AG08395 (cell line): Measurements from ENCODE around the gene ALG13.
"Not testable (repeated sequence)": the region's sequence is repeated elsewhere in the genome, so short reads cannot be mapped to it uniquely, and the experiment has no call there.

Source experiments
- DNase-seq: peaks from one replicate; pipeline ENCODE4 v3.0.0; 2012; ENCODE audit warnings: mixed read lengths, low spot score

The ALG13 gene

DNA sequence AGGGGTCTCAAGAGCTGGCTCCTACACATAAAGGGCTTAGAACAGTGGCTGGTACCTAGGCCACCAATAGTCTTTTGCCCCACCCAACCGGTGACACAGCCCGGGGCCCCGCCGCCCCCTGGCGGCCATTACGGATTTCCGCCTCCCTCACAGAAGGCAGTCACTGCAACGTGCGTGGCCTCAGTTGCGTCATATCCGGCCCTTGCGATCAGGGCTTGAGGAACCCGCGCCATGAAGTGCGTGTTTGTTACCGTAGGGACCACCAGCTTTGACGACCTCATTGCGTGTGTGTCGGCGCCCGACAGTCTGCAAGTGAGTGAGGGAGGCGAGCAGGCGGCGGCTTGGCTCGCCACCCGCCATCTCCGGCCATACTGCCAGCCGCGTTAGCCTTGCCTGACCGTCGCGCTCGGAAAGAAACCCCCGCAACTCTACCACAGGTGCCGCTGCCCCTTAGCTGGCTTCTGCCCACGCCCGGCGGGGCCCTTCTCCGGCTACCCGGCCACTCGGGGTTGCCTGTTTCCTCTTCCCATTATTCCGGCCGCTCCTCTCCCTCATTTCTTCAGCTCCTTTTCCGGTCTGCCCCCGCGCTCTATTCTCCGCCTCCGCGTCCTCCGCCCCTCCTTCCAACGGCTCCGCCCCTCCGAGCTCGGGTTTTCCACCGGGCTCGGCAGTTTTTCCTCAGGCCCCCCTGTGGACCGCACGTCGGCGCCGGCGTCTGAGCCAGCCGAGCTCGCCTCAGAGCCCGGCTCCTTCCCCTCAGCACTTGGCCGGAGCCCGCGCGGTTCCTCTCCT lies at the start of gene ALG13:
ALG13 (plus strand) TSS at position 183 of the 792 bp plus-strand sequence; CDS start at position 232, 49 bp downstream.
- peak; percentile 92 for DNase-seq

DNA sequence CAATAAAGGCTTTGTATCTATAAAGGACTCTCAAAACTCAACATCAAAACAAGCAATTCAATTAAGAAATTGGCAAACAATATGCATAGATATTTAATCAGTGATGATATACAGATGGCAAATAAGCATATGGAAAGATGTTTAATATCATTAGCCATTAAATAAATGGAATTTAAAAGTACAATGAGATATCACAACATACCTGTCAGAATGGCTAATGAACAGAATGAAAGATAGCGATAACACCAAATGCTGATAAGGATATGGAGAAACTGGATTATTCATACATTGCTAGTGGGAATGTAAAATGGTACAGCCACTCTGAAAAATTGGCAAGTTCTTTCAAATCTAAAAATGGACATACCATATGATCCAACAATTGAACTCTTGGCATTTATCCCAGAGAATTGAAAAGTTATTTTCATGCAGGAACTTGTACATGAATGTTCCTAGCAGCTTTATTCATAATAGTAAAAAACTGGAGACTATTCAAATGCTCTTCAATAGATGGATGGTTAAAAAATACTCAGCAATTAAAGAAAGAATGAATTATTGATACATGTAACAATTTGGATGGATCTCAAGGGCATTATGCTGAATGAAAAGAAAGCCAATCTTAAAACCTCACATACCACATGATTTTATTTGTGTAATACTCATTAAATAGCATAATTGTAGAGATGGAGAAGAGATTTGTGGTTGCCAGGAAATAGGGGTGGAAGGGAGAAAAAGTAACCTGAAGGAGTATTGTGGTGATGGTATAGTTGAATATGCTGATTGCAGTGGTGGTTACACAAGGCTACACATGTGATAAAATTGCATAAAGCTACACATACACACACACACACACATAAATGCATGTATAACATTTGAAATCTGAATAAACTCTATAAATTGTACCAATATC lies 45.9 kb upstream of the ALG13 start:
- DNase-seq: no peak

- no peak for DNase-seq
These were observed 39.0 kb upstream of the ALG13 start for GRCh38 chrX:111641969-111642368.

DNA sequence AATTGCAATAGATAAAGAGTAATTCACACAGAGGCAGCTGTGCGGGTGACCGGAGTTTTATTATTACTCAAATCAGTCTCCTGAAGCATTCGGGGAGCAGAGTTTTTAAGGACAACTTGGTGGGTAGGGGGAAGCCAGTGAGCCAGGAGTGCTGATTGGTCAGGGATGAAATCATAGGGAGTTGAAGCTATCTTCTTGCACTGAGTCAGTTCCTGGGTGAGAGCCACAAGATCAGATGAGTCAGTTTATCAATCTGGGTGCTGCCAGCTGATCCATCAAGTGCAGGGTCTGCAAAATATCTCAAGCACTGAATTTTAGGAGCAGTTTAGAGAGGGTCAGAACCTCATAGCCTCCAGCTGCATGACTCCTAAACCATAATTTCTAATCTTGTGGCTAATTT lies 35.8 kb upstream of the ALG13 start:
- not testable (repeated sequence) for DNase-seq

GRCh38 chrX:111645607-111646006 lies 35.4 kb upstream of the ALG13 start:
- DNase-seq: no peak

DNA sequence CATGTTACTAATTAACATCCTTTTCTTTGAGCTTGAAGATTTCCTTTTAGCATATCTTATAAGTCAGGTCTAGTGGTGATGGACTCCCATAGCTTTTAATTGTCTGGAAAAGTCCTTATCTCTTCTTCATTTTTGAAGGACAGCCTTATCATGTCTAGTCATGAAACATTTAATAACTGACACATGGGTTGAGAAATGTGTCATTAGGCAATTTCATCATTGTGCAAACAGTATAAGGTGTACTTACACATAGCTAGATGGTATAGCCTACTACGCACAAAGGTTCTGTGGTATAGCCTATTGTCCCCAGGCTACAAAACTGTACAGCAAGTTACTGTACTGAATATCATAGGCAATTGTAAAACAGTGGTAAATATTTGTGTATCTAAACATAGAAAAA lies 34.5 kb upstream of the ALG13 start:
- DNase-seq: no peak

DNA sequence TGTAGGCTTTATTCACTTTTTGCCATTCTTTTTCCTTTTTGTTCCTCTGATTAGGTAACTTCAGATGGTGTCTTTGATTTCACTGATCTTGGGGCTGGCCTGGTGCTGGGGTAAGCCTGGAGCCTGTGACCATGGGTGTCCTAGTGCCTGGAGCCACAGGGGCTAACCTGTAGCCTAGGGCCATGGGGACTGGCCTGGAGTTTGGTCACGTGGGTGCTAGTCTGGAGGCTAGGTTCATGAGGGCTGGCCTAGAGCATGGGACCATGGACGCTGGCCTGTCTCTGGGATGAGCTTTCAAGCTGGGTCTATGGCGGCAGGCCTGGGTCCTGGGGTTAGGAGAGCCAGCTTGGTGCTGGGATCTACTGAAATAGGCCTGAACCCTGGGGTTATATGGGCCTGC lies 32.2 kb upstream of the ALG13 start:
- DNase-seq: no peak

DNA sequence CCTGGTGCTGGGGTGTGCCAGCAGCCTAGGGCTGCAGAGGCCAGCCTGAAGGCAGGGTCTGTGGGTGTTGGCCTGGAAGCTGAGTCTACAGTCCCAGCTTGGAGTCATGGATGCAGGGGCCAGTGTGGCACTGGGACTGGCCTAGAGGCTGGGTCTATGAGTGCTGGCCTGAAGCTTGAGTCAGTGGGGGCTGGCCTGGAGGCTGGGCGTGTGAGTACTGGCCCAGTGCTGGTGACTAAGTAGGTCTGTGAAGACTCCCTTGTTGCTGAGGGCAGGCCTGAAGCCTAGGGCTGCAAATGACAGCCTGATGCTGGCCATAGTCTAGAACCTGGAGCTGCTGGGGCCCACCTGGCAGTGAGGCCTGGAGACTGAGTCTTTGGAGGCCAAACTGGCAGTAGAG lies 31.3 kb upstream of the ALG13 start:
- DNase-seq: no peak

- DNase-seq: no peak
These were observed 30.1 kb upstream of the ALG13 start for GRCh38 chrX:111650845-111651244.

DNA sequence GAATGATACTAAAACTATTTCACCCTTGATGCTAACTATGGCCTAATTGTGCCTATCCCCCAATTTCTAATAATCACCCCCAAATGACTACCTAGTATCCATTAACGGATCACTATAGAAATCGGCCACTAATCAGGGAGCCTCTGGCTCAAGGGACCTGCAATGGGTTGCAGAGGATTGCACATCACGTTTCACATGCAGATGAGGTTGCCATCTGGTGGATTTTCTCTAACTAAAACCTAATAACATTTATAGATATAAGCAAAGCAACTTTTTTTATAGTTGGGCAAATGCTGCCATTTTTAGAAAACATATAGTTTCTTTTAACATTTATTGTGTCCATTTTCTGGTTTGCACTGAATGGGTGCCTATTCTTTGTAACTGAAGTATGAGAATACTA lies 28.3 kb upstream of the ALG13 start:
- no peak for DNase-seq

DNA sequence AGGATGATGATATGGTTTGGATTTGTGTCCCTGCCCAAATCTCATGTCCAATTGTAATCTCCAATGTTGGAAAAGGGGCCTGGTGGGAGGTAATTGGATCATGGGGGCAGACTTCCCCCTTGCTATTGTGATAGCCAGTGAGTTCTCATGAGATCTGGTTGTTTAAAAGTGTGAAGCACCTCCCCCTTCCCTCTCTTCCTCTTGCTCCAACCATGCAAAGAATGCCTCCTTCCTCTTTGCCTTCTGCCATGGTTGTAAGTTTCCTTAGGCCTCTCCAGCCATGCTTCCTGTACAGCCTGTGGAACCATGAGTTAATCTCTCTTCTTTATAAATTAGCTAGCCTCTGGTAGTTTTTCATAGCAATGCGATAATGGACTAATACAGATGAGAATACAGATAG lies 19.7 kb upstream of the ALG13 start:
- DNase-seq: no peak

DNA sequence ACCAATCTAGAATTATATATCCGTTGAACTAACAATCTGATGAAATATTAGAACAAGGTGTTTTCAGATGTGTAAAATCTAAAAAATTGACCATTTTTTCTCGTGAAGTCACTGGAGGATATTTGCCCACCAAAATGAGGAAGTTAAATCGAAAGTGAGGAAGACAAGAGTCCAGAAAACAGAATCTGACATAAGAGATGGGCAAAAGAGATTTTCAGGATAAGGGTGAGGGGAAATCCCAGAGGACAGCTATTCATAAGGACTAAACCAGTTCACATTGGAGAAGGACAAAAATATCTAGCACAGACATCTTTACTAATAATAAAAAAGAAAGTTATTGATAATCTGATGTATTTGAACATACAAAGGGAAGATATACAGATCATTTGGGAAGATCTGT lies 18.7 kb upstream of the ALG13 start:
- no peak for DNase-seq

DNA sequence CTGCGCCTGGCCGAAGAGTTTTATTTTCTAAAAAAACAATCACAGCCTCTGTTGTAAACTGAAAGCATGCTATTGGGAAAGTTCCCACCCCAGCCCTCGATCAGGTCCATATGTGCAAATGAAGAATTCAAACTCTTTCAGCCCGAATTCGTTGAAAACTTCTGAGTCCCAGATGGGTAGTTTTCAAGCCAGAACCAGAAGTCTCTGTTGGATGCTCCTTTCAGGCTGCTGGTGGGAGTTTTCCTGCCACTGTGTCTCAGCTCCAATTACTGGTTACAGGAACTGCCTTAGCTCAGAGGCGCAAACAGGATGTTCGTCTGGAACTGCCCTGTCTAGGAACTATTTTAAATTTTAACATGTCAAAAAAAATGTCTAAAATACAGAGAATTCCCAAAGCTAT lies 9.3 kb upstream of the ALG13 start:
- DNase-seq: peak; percentile 11

- DNase-seq: no peak
These were observed 6.3 kb downstream of the ALG13 start for GRCh38 chrX:111687305-111687704.

GRCh38 chrX:111695297-111695880 lies 14.4 kb downstream of the ALG13 start:
- DNase-seq: no peak

- DNase-seq: no peak
These were observed 38.6 kb downstream of the ALG13 start for GRCh38 chrX:111719426-111720210.

- peak; percentile 5 for DNase-seq
These were observed 47.1 kb downstream of the ALG13 start for GRCh38 chrX:111728096-111728495.

GRCh38 chrX:111731351-111731750 lies 50.4 kb downstream of the ALG13 start:
- no peak for DNase-seq

DNA sequence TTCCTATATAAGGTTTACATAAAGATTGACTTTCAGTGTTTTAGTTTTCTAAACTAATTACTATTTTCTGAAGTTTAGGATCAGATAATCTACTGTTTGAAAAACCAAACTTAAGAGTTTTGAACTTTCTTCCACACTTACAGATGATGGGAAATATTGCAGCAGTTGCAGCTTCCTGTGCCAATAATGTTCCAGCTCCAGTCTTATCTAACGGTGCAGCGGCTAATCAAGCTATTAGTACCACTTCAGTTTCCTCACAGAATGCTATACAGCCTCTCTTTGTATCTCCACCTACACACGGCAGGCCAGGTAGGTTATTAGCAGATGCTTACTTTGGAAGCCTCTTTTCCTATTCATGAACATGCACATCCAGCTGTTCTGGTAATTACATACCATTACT lies 55.6 kb downstream of the ALG13 start:
- DNase-seq: no peak

GRCh38 chrX:111742018-111742417 lies 61.0 kb downstream of the ALG13 start:
- no peak for DNase-seq

GRCh38 chrX:111743316-111743715 lies 62.3 kb downstream of the ALG13 start:
- DNase-seq: no peak

DNA sequence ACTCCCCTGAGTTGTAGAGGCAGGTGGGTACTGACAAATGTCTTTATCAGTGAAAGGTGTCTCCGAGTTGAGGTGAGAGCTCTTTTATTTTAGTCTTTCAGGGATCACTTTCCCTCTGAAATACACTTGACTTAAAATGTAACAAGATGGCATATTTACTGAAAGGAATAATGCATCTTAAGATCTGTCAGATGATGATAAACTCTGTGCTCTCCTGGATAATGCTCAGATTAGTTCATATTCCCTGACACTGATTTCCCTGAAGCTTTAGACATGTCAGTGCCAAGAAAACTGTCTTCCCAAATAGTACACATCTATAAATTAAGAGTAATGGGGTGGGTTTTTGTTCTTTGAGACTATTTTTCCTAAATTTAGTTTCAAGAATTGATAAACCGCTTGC lies 75.5 kb downstream of the ALG13 start:
- DNase-seq: no peak
